Keratinocyte (primary cell): ENCODE results near the gene BMAL2.

Experiments
- EZH2 ChIP-seq: IDR thresholded peaks from one replicate; pipeline ENCODE4 v1.6.1; 2012; ENCODE audit warnings: inconsistent platforms, mild to moderate bottlenecking, low read length, moderate library complexity
- TF ChIP-seq, protein P1 (sequence below), 3 experiments: IDR thresholded peaks in 1 of 3; conservative IDR thresholded peaks in 1 of 3; optimal IDR thresholded peaks in 1 of 3; 2 replicates in 2 of 3; 3 replicates in 1 of 3; pipeline versions ENCODE3 to v1.5.1; 2011; ENCODE audit warnings: low read length in 3 of 3, mild to moderate bottlenecking in 3 of 3, moderate library complexity in 2 of 3, control low read depth in 1 of 3, inconsistent platforms in 1 of 3; ENCODE audit not compliant: insufficient read depth in 2 of 3; ENCODE audit errors: extremely low read depth in 1 of 3

DNA sequence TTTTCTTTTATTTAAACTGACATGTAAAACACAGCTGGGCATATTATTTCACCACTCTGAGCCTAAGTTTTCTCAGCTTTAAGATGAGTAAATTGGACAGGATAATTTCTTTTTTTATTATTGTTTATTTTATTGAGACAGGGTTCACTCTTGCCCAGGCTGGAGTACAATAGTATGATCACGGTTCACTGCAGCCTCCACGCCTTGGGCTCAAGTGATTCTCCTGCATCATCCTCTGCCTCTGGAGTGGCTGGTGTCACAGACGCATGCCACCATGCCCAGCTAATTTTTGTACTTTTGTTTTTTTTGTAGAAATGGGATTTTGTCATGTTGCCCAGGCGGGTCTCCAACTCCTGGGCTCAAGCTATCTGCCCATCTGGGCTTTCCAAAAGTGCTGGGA, 12.7 kb downstream of the BMAL2 start:
- TF ChIP-seq, protein P1, sequence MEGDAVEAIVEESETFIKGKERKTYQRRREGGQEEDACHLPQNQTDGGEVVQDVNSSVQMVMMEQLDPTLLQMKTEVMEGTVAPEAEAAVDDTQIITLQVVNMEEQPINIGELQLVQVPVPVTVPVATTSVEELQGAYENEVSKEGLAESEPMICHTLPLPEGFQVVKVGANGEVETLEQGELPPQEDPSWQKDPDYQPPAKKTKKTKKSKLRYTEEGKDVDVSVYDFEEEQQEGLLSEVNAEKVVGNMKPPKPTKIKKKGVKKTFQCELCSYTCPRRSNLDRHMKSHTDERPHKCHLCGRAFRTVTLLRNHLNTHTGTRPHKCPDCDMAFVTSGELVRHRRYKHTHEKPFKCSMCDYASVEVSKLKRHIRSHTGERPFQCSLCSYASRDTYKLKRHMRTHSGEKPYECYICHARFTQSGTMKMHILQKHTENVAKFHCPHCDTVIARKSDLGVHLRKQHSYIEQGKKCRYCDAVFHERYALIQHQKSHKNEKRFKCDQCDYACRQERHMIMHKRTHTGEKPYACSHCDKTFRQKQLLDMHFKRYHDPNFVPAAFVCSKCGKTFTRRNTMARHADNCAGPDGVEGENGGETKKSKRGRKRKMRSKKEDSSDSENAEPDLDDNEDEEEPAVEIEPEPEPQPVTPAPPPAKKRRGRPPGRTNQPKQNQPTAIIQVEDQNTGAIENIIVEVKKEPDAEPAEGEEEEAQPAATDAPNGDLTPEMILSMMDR (optimal IDR thresholded peaks at IDR 0.05 in 1 of 3, IDR thresholded peaks at IDR 0.05 in 1 of 3, conservative IDR thresholded peaks at IDR 0.05 in 1 of 3; ENCODE audit: extremely low read depth in 1 of 3, insufficient read depth in 2 of 3, low read length in 3 of 3) = no peak
- TF ChIP-seq EZH2 = no peak
